MG63 (cell line): Measurements from ENCODE around the gene TKTL1. TPM values are rescaled to one million over a fixed set of nuclear protein-coding genes. Genes with fewer than 3 reads are reported as not detected.
A peak's percentile ranks its signal among the peaks of the same experiment; 100 is the strongest.

ENCODE experiments used
- DNase-seq: peaks from one replicate; pipeline ENCODE4 v3.0.0-alpha.2; 2020
- H3K27me3 ChIP-seq: fragments of 250-450 bp; sonication (Bioruptor Pico); 2 replicates; pipeline ENCODE4 v1.5.1; 2020; ENCODE audit warnings: mild to moderate bottlenecking, moderate library complexity
- H3K36me3 ChIP-seq: fragments of 250-450 bp; sonication (Bioruptor Pico); 2 replicates; pipeline ENCODE4 v1.5.1; 2020; ENCODE audit warnings: mild to moderate bottlenecking, moderate library complexity
- H3K4me3 ChIP-seq: fragments of 250-450 bp; sonication (Bioruptor Pico); 2 replicates; pipeline ENCODE4 v1.5.1; 2020; ENCODE audit warnings: mild to moderate bottlenecking, moderate library complexity
- H3K9me3 ChIP-seq: fragments of 250-450 bp; sonication (Bioruptor Pico); 2 replicates; pipeline ENCODE4 v1.5.1; 2020; ENCODE audit warnings: mild to moderate bottlenecking, moderate library complexity
- total RNA-seq: library from RNA; depleted of rRNA; stranded (reverse); fragments of >200 nt; shearing (Covaris generic); gene quantifications from 2 replicates; pipeline ENCODE4 v1.2.3, GENCODE V29; 2014; ENCODE audit warnings: low replicate concordance

The TKTL1 gene
- total RNA-seq, 1 experiment from 2014 or later, result not detected

DNA sequence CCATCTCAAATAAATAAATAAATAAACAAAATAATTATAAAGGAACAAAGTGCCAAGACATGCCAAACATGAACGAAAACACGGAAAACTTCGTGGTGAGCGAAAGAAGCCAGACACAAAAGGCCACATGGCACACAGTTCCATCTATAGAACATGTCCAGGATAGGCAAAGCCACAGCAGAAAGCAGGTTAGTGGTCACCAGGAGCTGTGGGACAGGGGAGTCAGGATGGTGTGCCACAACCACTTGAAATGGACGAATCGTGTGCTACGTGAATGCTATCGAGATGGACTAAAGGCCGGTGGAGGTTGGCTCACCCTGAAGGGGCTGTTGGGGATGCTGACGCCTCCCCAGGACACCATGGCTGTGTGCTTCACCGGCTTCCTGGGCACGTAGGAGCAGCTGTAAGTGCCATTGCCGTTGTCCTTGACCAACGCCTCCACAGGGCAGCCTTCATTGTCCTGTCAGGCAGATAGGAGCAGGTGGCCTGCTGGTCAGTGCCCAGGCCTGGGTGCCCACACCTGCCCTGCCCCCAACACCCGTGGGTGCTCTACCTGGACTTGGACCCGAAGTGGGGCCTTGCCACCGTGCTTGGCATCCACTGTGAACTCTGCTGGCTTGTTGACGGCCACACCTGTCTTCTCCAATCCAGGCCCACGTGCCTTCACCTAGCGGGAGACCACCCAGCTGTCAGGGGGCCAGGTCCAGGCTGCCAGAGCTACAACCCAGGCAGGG, 68.3 kb downstream of the TKTL1 start:
- peaks cover 90% of the 10 kb centered on the region for H3K36me3 ChIP-seq

DNA sequence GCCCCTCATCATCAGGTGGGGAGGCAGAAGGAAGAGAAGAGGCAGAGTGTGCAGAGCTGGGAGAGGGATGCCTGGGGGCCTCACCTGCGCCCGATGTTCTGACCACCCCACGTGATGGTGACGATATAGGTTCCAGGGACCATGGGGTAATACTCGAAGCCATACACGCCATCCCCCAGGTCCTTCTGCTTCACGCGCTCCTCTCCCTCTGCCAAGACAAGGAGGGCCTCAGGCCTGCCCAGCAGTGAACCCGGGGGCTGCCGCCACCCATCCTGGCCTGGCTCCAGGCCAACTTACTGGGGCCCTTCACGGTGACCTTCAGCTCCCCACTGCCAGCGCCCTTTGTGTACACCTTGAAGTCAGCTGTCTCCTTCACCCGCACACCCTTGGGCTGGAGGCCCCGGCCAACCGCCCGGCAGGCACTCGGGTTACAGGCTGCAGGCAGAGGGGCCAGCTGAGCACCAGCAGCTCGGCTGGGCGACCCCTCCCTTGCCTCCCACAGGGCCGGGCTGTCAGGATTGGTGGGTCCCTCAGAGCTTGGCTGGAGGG, 69.5 kb downstream of the TKTL1 start:
- H3K4me3 ChIP-seq, result no peak overlapping the region
- H3K9me3 ChIP-seq, result no peaks in the 10 kb centered on the region
- H3K36me3 ChIP-seq, result peaks cover 86% of the 10 kb centered on the region
- no peaks in the 10 kb centered on the region for H3K27me3 ChIP-seq
- DNase-seq, result no peak

More for the DNA sequence above, 68.3 kb downstream of the TKTL1 start:
- no peak for DNase-seq
- Histone ChIP-seq H3K27me3 (no peaks in the 10 kb centered on the region), H3K4me3 (no peak overlapping the region), H3K9me3 (no peaks in the 10 kb centered on the region)

DNA sequence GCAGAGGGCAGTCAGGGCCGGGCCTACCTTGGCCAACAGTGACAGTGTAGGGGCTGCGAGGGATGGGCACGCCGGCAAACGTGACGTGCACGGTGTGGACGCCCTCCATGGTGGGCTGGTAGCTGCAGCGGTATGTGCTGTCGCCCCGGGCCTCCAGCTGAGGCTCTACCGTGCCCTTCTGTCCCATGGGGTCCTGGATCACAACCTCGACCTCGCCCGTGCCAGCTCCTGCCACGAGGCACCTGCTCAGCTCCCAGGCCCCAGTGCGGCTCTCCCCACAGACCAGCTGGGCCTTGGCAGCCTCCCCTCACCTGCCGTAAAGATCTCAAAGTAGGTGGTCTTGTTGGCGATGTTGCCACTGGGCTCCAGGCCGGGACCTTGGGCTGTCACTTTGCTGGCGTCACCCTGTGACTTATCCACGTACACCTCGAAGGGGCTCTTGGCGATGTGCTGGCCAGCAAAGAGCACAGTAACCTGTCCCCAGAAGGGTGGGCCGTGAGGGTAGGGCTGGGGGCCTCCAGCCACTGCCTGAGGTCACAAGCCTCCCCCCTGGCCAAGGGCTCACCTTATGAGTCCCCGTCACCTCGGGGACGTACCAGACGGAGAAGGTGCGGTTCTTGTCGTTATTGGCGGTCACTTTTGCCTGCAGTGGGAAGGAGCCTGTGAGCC, 70.5 kb downstream of the TKTL1 start:
- H3K36me3 ChIP-seq, result peaks cover 86% of the 10 kb centered on the region

DNA sequence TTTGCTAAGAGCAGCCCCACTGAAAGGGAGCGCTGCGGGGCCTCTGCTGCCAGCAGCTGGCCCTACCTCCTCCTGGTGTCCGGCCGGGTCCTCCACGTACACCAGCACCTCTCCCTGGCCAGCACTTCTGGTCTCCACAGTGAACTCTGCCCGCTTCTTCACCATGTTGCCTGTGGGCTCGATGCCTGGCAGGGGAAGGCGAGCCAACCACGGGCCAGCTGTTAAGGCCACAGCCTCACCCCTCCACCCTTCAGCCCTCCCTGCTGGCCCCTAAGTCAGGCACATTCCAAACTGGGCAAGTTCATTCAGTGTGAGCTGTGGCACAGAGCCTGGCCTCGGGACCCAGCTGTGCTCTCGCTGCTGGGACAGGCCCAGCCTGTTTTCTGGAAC, 71.1 kb downstream of the TKTL1 start:
- Histone ChIP-seq H3K9me3 (no peaks in the 10 kb centered on the region), H3K27me3 (no peaks in the 10 kb centered on the region), H3K4me3 (no peak overlapping the region), H3K36me3 (peaks cover 81% of the 10 kb centered on the region)
- peak; percentile 38 for DNase-seq

More for the DNA sequence above, 70.5 kb downstream of the TKTL1 start:
- no peak for DNase-seq
- H3K27me3 ChIP-seq, result no peaks in the 10 kb centered on the region
- no peak overlapping the region for H3K4me3 ChIP-seq
- H3K9me3 ChIP-seq, result no peaks in the 10 kb centered on the region

DNA sequence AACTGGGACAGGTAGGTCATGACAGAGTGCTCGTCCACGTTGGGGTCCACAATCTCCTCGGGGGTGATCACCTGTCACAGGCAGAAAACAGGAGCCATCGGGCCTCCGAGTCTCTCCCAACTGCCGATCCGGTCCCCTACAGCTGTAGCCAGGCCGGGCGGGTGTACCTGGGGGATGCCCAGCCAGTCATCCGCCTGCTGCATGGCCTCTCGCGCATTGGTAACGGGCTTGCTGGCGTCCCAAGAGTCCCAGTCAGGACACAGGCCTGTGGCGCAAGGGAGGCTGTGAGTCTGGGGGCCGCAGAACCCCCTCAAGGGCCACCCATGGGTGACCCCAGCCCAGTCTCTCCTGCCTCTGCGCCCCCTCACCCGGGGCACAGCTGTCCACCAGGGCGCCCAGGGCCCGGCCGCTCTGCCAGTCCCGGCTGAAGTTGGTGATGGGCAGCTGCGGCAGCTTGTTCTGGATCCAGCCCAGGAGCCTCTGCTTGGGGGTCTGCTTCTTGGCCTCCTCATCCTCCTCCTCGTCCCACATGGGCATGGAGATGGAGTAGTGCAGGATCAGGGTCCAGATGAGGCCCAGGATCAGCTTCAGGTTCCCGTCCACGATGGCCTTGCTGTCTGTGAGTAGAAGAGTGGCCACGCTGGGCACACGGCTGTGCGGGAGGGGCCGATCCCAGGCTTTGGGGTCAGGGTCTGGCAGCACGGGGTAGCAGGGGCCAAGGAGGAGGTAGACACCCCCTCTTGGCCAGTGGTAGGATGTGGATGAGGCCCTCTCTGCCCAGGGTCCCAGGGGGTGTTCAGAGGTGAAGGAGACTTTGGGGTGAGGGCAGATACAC, 72.1 kb downstream of the TKTL1 start:
- DNase-seq, result no peak
- Histone ChIP-seq H3K36me3 (peaks cover 71% of the 10 kb centered on the region), H3K4me3 (peak overlapping the region; percentile 81), H3K9me3 (no peaks in the 10 kb centered on the region), H3K27me3 (no peaks in the 10 kb centered on the region)

DNA sequence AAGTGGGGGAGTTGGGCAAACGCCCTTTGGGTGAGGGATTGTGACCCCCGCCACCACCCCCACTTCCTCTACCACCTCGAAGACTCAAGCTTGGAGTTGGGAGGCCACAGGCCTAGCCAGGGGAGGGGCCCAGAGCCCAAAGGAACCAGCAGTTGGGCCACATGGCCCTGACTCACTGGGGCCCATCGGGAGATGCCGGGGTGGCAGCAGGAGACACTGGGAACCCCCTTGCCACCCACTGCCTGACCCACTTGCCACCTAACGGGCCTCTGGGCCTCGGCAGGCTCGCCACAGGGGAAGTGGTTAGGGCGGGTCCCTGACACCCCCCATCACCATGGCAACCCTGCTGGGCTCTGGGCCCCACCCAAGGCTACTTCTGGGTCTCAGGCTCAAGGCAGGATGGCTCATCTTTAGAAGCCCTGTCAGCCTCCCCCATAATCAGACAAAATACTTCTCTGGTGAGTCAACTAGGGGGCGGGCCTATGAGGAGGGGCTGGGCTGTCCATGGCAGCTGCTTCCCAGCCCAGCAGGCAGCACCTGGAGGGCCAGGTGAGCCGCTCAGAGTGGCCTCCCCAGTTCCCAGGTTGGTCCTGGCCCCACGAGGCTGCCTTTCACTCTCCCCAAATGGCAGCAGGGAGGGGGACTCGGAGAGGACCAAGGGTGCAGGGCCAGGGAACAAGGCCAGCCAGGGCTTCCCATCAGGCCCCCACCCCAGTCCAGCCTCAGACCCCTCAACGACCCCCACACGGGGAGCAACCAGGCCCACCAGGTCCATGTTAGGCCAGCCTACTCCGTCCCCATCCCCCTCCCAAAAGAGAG, 73.2 kb downstream of the TKTL1 start:
- no peaks in the 10 kb centered on the region for H3K9me3 ChIP-seq

DNA sequence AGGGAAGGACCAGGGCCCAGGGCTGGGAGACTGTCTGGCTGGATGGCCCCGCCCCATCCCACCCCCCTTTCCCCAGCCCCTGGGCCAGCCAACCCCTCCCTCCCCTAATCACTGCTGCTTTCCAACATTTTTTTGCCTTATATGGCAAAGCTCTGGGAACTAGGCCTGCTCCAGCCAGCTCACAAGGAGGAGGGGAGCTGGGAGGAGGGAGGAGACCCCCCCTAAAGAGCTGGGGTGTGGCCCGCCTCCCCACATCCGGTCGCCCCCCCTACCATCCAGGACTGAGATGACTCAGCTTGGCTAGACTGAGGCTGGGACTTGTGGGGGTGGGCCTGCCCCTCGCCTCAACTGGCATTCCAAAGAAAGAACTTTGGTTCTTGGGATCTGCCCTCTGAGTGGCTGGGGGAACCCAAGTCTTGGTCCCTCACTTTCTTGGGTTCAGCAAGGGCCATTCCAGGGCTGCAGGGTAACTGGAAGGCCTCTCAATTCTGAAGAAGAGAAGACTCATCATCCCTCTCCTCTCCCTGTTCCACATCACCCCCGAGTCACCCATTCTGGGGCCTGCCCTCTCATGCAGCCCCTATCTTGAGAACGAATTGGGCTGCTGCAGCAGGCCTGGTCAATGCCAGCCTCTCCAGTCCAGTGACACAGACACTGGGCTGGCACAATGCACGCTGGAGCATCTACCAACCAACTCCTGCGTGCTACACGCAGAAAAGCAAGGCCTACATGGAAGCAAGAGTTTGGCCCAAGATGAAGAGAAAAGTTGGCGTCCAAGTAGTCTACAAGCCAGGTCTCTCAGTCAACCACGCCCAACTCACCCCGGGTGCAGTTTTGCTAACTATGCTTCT, 74.1 kb downstream of the TKTL1 start:
- H3K27me3 ChIP-seq, result no peaks in the 10 kb centered on the region
- peak overlapping the region; percentile 81 for H3K4me3 ChIP-seq
- no peaks in the 10 kb centered on the region for H3K9me3 ChIP-seq
- DNase-seq, result peak; percentile 92
- peaks cover 55% of the 10 kb centered on the region for H3K36me3 ChIP-seq

More for the DNA sequence above, 73.2 kb downstream of the TKTL1 start:
- DNase-seq, result peak; percentile 91
- H3K36me3 ChIP-seq, result peaks cover 63% of the 10 kb centered on the region
- peak overlapping the region; percentile 81 for H3K4me3 ChIP-seq
- no peaks in the 10 kb centered on the region for H3K27me3 ChIP-seq

DNA sequence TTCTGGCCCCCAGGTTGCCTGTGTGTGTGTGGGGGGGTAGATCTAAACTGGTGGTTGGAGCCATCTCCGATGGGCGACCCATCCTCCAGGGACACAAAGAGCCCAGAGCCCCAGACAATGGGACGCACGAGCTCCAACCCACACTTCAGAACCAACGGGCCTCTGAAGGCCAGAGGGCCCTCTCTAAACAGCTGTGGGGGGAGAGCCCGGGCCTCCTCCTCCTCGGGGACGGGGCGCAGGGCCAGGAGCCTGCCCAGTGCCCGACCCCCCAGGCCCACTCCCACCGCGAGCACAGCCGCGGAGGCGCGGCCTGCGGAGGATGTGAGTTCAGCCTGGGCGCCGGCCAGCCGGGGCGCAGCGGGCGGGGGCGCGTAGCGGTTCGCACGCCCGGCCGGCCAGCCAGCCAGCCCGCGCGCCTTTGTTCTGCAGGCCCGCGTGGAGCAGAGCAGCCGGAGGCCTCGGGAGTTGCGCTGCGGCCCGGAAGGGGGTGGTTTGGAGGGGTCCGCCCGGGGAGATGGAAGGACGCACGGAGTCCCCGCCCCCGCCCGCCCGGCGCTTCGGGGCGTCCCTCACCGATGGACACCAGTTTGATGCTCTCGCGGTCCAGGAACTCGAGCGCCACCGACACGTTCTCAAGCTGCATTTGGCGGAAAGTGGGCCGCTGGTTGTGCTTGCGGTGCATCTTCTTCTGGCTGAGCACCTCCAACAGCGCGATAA, 74.9 kb downstream of the TKTL1 start:
- no peaks in the 10 kb centered on the region for H3K9me3 ChIP-seq
- H3K27me3 ChIP-seq, result no peaks in the 10 kb centered on the region
- H3K4me3 ChIP-seq, result peak overlapping the region; percentile 81
- peak; percentile 59 for DNase-seq
- peaks cover 47% of the 10 kb centered on the region for H3K36me3 ChIP-seq

DNA sequence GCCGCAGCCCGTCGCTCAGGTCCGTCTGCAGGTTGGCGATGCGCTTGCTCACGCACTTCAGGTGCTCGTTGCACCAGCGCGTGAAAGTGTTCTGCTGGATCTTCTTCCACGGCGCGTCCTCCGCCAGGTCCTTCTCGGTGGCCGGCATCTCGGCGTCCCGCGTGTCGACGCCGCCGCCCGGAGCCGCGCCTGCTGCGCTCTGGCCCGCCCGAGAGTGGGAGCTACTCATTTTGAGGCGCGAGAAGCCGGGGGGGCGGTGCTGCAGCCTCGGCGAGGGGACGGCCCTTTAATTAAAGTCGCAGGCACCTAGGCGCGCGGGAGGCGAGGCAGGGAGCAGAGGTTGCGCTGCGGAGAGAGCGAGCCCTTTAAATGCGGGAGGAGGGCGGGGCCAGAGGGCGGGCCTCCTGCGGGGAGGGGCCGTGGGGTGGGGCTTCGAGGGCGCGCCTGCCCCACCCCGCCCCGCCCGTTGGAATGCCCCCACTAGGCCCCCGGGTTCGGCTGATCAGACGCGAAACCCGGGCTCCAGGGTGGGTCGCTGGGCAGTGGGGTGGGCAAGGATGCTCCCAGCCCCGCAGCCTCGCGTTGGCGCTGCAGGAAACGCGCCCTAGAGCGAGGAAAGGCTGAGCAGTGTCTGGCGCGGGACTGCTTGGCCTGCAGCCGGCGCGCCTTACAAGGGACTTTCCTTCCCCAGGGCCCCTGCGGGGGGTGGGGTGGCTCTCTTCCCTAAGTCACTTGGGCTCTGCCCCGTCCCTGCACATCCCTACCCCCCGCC, 75.6 kb downstream of the TKTL1 start:
- Histone ChIP-seq H3K27me3 (no peaks in the 10 kb centered on the region), H3K36me3 (peaks cover 40% of the 10 kb centered on the region), H3K9me3 (no peaks in the 10 kb centered on the region), H3K4me3 (peak overlapping the region; percentile 81)
- DNase-seq, result peak; percentile 94

DNA sequence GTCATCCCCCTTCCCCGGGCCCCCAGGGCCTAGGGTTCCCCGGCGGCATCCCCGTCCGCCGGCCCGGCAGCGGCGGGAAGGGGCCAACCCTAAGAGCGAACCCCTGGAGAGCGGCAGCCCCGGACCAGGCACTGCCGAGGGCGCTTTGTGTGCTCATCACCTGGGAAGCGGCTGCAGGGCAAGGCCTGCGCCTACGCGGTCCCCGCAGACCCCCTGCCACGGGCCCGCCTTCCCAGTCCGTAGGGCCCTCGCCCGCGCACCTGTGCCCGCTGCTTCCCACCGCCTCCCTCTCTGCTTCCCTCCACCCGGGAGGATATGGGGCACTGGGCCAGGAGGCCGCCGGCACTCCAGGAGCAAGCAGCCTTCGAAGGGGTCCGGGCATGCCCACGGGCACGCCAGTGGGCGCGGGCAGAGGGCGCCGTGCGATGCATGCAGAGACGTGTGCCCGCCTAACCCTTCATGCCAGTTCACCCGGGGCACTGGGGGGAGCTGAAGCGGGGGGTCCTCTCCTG, 76.2 kb downstream of the TKTL1 start:
- Histone ChIP-seq H3K27me3 (no peaks in the 10 kb centered on the region), H3K36me3 (peaks cover 33% of the 10 kb centered on the region), H3K4me3 (peak overlapping the region; percentile 81), H3K9me3 (no peaks in the 10 kb centered on the region)
- DNase-seq, result no peak

DNA sequence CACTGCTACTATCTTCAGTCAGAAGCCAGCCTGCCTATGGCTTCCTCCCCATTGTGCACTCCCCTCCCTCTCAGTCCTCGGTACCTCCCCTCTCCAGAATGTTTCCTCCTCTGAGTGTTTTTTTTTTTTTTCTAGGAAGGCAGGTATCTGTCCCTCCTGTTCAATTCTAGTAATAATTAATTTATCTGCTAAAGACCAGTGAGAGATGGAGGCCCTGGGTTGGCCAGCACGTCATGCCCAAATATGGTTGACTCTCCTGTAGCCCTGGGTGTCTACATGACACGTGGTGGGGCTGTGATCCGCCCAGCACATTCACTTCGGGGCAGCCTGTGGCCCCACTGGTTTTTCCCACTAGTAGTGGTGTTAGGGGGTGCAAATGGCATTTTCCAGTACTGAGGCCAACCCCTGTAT, 77.0 kb downstream of the TKTL1 start:
- Histone ChIP-seq H3K36me3 (peaks cover 25% of the 10 kb centered on the region), H3K9me3 (no peaks in the 10 kb centered on the region), H3K27me3 (no peaks in the 10 kb centered on the region), H3K4me3 (no peak overlapping the region)
- no peak for DNase-seq

DNA sequence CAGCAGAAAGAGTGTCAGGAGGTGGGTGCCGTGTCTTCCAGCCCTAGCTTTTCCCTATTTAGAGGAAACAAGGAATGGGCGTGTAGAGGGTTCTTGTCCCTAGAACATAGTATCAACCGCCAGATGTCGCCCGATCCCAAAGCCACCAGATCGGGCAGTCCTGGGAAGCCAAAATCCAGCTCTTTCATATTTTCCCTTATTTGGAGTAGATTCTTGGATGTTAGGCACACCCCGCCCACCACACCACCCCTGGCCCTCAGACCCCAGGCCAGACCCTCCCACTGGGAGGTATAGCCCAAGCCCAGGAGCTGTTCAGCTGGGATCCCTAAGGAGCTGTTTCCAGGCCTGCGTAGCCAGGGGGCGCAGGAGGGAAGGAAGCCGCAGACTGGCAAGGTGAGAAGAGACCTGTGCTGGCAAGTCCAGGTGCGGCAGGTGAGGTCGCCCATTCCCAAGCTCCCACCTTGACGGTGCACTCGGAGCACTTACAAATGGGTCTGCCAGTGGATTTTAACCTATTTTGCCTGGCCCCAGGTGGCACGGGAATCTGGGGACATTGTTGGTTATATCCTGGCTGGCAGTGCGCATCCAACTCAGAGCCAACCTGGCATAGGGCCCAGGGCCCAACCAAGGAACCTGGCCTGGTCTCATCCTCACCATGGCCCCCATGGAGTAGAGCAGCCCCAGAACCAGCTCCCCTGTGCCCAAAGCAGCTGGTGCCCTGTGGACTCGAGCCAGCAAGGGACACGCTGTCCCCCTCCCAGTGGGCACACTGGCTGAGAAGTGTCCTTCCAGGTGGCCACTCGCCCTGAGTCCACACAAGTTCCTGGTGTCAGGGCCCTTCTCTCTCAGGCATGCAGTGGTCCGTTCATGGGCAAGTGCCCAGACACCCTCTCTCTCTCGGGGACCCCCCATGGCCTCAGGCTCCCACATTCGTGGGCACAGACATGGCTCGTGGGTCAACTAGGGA, 78.0 kb downstream of the TKTL1 start:
- peak overlapping the region; percentile 53 for H3K4me3 ChIP-seq
- DNase-seq, result peak; percentile 74
- no peaks in the 10 kb centered on the region for H3K9me3 ChIP-seq
- no peaks in the 10 kb centered on the region for H3K27me3 ChIP-seq
- H3K36me3 ChIP-seq, result peaks cover 15% of the 10 kb centered on the region
